Right lung (tissue), 10 donors: ENCODE results near the gene SCYGR7. TPM values are rescaled to one million over a fixed set of nuclear protein-coding genes. Genes with fewer than 3 reads are reported as not detected.
"Not testable (repeated sequence)": the region's sequence is repeated elsewhere in the genome, so short reads cannot be mapped to it uniquely, and the experiment has no call there.

Experiments used
- DNase-seq, 2 donors: peaks; one replicate each; pipeline ENCODE4 v3.0.0-alpha.2; 2013
- long read RNA-seq, 8 donors: transcript quantifications; one replicate each; lab custom pipeline, GENCODE V29; 2026
- polyA plus RNA-seq, 5 donors: library from polyadenylated mRNA; unstranded; fragments of 120-200 nt; gene quantifications; one replicate each; pipeline versions ENCODE4 v1.2.1 to v1.2.3, GENCODE V29; 2013; ENCODE audit warnings: inconsistent platforms in 1 of 5, low replicate concordance in 1 of 5; ENCODE audit not compliant: insufficient read length in 5 of 5, insufficient read depth in 1 of 5

SCYGR7 gene
- polyA plus RNA-seq: not detected
- long read RNA-seq, donor 1: 0 reads
- long read RNA-seq, donor 2: 0 reads
- long read RNA-seq, donor 3: 0 reads
- long read RNA-seq, donor 4: 0 reads
- long read RNA-seq, donor 5: 0 reads
- long read RNA-seq, donor 6: 0 reads
- long read RNA-seq, donor 7: 0 reads
- long read RNA-seq, donor 8: 0 reads

GRCh38 chr2:227728035-227728434 lies at the start of gene SCYGR7:
Gene SCYGR7, plus strand, starts transcription at chr2:227728335. Its CDS starts 0 bp downstream, at chr2:227728335.
- no peak for DNase-seq

- DNase-seq: no peak
Measured at GRCh38 chr2:227684258-227684657, 43.9 kb upstream of the SCYGR7 start.

GRCh38 chr2:227687189-227687588 lies 40.9 kb upstream of the SCYGR7 start:
- no peak for DNase-seq

GRCh38 chr2:227696990-227697679 lies 31.0 kb upstream of the SCYGR7 start:
- DNase-seq: no peak

GRCh38 chr2:227701556-227701955 lies 26.6 kb upstream of the SCYGR7 start:
- DNase-seq: no peak

- peak in 1 of 2 donors; percentile 7 for DNase-seq
Measured at GRCh38 chr2:227703280-227703732, 24.8 kb upstream of the SCYGR7 start.

GRCh38 chr2:227703961-227704360 lies 24.2 kb upstream of the SCYGR7 start:
- DNase-seq: no peak

- no peak for DNase-seq
Measured at GRCh38 chr2:227706859-227707258, 21.3 kb upstream of the SCYGR7 start.

- DNase-seq: no peak
Measured at GRCh38 chr2:227707390-227707789, 20.7 kb upstream of the SCYGR7 start.

GRCh38 chr2:227710986-227711385 lies 17.1 kb upstream of the SCYGR7 start:
- no peak for DNase-seq

GRCh38 chr2:227713291-227713690 lies 14.8 kb upstream of the SCYGR7 start:
- no peak for DNase-seq

- no peak for DNase-seq
Measured at GRCh38 chr2:227716501-227716900, 11.6 kb upstream of the SCYGR7 start.

GRCh38 chr2:227717687-227718567 lies 10.2 kb upstream of the SCYGR7 start, which contains the start of gene SLC19A3:
Gene SLC19A3, minus strand, starts transcription at chr2:227718028. Its CDS starts 15,710 bp downstream, at chr2:227702318.
- peak; percentile 96 to 97 for DNase-seq

- no peak for DNase-seq
Measured at GRCh38 chr2:227719641-227720040, 8.5 kb upstream of the SCYGR7 start.

- DNase-seq: no peak
Measured at GRCh38 chr2:227720680-227721079, 7.5 kb upstream of the SCYGR7 start.

GRCh38 chr2:227722821-227723220 lies 5.3 kb upstream of the SCYGR7 start:
- not testable (repeated sequence) for DNase-seq

GRCh38 chr2:227724394-227725039 lies 3.6 kb upstream of the SCYGR7 start, which contains the start of gene SCYGR6:
Gene SCYGR6, minus strand, starts transcription at chr2:227724757. Its CDS starts 0 bp downstream, at chr2:227724757.
- DNase-seq: no peak

- DNase-seq: no peak
Measured at GRCh38 chr2:227739351-227739750, 11.2 kb downstream of the SCYGR7 start.

- DNase-seq: not testable (repeated sequence)
Measured at GRCh38 chr2:227740705-227741104, 12.6 kb downstream of the SCYGR7 start.

GRCh38 chr2:227745594-227745993 lies 17.5 kb downstream of the SCYGR7 start, which contains the start of gene SCYGR8:
Gene SCYGR8, plus strand, starts transcription at chr2:227745894. Its CDS starts 0 bp downstream, at chr2:227745894.
- no peak for DNase-seq

- no peak for DNase-seq
Measured at GRCh38 chr2:227748079-227748478, 19.9 kb downstream of the SCYGR7 start.
